Measurements from ENCODE around the gene LPXN. TPM values are rescaled to one million over a fixed set of nuclear protein-coding genes. Genes with fewer than 3 reads are reported as not detected.

The LPXN gene
- total RNA-seq, 1 experiment from 2014 or later, result 3.0 TPM

DNA sequence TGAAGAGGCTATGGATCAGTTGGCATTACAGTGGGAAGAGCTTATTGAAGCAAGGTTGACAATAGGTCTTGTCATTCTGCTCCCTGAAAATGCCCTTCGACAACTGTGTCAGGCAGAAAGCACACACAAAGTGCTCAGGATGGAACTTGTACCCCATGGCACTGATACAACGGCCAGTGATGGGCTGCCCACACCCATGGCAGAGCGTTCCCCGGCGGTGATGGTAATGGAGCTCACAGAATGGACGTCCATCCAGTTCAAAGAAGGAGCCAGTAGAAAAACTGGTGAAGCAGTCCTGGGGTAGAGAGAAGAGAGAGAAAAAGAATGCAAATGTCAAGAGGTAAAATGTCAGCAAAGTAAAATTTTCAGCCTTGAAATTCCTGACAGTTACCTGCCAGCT, 48.2 kb downstream of the LPXN start:
- no peak overlapping the region for H3K4me3 ChIP-seq (ENCODE audit: low read depth in 2 of 2, low read length in 2 of 2)
- no peaks in the 10 kb centered on the region for H3K27me3 ChIP-seq (ENCODE audit: control insufficient read depth, insufficient read depth, low read length)
- no peak overlapping the region for H3K27ac ChIP-seq (ENCODE audit: low read length)
- no peaks in the 10 kb centered on the region for H3K36me3 ChIP-seq (ENCODE audit: control insufficient read depth, insufficient read depth, low read length)
- peaks cover 3% of the 10 kb centered on the region for H3K4me1 ChIP-seq (ENCODE audit: control insufficient read depth, insufficient read depth, low read length)
- POLR2A ChIA-PET, result no interaction called here
- BruUV-seq (replicated peaks), result no TSS peak
- no peaks in the 10 kb centered on the region for H3K9me3 ChIP-seq (ENCODE audit: control insufficient read depth, insufficient read depth, low read depth, low read length)
- DNase-seq (ENCODE audit: low read depth, low spot score) (no peak), ATAC-seq (no peak)
- intact Hi-C loops (cut with micrococcal nuclease; ENCODE audit: unreplicated experiment), result loop anchor here (10.0 kb wide), 1 partner anchor 703 kb away; no protein-coding TSS in a partner anchor
- CTCF ChIA-PET, result no interaction called here
- TF ChIP-seq, protein P1, sequence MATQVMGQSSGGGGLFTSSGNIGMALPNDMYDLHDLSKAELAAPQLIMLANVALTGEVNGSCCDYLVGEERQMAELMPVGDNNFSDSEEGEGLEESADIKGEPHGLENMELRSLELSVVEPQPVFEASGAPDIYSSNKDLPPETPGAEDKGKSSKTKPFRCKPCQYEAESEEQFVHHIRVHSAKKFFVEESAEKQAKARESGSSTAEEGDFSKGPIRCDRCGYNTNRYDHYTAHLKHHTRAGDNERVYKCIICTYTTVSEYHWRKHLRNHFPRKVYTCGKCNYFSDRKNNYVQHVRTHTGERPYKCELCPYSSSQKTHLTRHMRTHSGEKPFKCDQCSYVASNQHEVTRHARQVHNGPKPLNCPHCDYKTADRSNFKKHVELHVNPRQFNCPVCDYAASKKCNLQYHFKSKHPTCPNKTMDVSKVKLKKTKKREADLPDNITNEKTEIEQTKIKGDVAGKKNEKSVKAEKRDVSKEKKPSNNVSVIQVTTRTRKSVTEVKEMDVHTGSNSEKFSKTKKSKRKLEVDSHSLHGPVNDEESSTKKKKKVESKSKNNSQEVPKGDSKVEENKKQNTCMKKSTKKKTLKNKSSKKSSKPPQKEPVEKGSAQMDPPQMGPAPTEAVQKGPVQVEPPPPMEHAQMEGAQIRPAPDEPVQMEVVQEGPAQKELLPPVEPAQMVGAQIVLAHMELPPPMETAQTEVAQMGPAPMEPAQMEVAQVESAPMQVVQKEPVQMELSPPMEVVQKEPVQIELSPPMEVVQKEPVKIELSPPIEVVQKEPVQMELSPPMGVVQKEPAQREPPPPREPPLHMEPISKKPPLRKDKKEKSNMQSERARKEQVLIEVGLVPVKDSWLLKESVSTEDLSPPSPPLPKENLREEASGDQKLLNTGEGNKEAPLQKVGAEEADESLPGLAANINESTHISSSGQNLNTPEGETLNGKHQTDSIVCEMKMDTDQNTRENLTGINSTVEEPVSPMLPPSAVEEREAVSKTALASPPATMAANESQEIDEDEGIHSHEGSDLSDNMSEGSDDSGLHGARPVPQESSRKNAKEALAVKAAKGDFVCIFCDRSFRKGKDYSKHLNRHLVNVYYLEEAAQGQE (IDR thresholded peaks at IDR 0.05; ENCODE audit: insufficient read depth in 1 of 2, low read depth in 2 of 2, low read length in 1 of 2), result no peak
- TF ChIP-seq SIN3A (IDR thresholded peaks at IDR 0.05; ENCODE audit: borderline replicate concordance, insufficient read depth, low read depth, low read length) (no peak), TCF7L2 (IDR thresholded peaks at IDR 0.05; ENCODE audit: low read depth, low read length) (no peak), POLR2AphosphoS5 (IDR thresholded peaks at IDR 0.05; ENCODE audit: low read depth, low read length) (no peak)
- TF ChIP-seq, protein P2, sequence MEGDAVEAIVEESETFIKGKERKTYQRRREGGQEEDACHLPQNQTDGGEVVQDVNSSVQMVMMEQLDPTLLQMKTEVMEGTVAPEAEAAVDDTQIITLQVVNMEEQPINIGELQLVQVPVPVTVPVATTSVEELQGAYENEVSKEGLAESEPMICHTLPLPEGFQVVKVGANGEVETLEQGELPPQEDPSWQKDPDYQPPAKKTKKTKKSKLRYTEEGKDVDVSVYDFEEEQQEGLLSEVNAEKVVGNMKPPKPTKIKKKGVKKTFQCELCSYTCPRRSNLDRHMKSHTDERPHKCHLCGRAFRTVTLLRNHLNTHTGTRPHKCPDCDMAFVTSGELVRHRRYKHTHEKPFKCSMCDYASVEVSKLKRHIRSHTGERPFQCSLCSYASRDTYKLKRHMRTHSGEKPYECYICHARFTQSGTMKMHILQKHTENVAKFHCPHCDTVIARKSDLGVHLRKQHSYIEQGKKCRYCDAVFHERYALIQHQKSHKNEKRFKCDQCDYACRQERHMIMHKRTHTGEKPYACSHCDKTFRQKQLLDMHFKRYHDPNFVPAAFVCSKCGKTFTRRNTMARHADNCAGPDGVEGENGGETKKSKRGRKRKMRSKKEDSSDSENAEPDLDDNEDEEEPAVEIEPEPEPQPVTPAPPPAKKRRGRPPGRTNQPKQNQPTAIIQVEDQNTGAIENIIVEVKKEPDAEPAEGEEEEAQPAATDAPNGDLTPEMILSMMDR (IDR thresholded peaks at IDR 0.05), result no peak
- in situ Hi-C loops (cut with HindIII; ENCODE audit: low pct_unique_long_range_greater_than_20kb, low sequenced_read_pairs), result no loop called here

DNA sequence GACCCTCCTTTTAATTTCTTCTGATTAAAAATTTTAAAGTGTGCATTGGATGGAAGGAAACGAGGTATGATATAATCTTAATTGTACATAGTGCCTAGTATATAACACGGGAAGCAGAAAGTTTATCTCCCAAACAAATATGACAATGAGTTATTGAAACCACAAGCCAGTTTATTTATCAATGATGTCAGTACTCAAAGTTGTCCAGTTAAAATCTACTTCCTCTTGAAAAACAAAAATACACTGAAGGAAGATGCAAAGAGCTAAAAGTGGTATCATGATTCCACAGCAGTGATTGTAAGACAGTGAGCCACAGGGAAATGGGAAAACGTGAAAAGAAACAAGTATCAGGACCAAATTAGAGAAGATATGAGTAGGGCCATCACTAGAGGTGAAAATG, 48.9 kb downstream of the LPXN start:
- Histone ChIP-seq H3K4me3 (ENCODE audit: low read depth in 2 of 2, low read length in 2 of 2) (no peak overlapping the region), H3K27me3 (ENCODE audit: control insufficient read depth, insufficient read depth, low read length) (no peaks in the 10 kb centered on the region), H3K4me1 (ENCODE audit: control insufficient read depth, insufficient read depth, low read length) (peaks cover 3% of the 10 kb centered on the region), H3K36me3 (ENCODE audit: control insufficient read depth, insufficient read depth, low read length) (no peaks in the 10 kb centered on the region), H3K9me3 (ENCODE audit: control insufficient read depth, insufficient read depth, low read depth, low read length) (no peaks in the 10 kb centered on the region), H3K27ac (ENCODE audit: low read length) (no peak overlapping the region)
- in situ Hi-C loops (cut with HindIII; ENCODE audit: low pct_unique_long_range_greater_than_20kb, low sequenced_read_pairs), result no loop called here
- no peak for DNase-seq (ENCODE audit: low read depth, low spot score)
- TF ChIP-seq SIN3A (IDR thresholded peaks at IDR 0.05; ENCODE audit: borderline replicate concordance, insufficient read depth, low read depth, low read length), result no peak
- no TSS peak for BruUV-seq (replicated peaks)
- no peak for ATAC-seq
- ChIA-PET CTCF (no interaction called here), POLR2A (no interaction called here)
- intact Hi-C loops (cut with micrococcal nuclease; ENCODE audit: unreplicated experiment), result loop anchor here (10.0 kb wide), 1 partner anchor 702 kb away; no protein-coding TSS in a partner anchor

DNA sequence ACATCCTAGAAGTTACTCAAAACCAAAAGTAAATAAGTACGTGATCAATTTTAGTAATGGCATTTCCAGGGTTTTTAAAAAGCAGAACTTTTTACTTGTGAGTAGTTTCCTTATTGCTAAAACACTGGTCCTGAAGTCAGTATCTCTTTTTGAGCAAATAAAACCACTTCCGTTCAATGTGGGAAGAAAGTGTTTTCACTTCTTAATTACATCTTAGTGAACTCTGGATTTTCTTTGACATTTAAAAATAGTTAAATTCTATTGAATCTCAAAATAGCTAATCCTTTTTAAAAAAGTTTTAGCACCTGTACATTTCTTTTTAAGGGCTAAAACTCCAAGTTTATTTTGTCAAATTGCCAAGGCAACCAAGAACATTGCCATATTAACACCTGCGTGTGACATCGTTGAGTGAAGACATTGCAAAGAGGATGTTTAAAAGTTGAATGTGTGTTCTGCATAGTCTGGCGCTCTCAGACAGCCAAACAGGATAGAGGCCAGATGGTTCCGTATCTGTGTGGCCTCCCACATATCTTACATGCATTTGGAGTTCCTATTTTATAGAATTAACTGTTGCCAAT, 50.5 kb downstream of the LPXN start:
- intact Hi-C loops (cut with micrococcal nuclease; ENCODE audit: unreplicated experiment), result loop anchor here (10.0 kb wide), 1 partner anchor 700 kb away; no protein-coding TSS in a partner anchor
- POLR2A ChIA-PET, result no interaction called here
- CTCF ChIA-PET, result no interaction called here

More for the DNA sequence above, 50.5 kb downstream of the LPXN start:
- no peaks in the 10 kb centered on the region for H3K36me3 ChIP-seq (ENCODE audit: control insufficient read depth, insufficient read depth, low read length)
- H3K9me3 ChIP-seq (ENCODE audit: control insufficient read depth, insufficient read depth, low read depth, low read length), result no peaks in the 10 kb centered on the region
- BruUV-seq (replicated peaks), result no TSS peak
- TF ChIP-seq POLR2AphosphoS5 (IDR thresholded peaks at IDR 0.05; ENCODE audit: low read depth, low read length), result no peak
- no peak for TF ChIP-seq TCF7L2 (IDR thresholded peaks at IDR 0.05; ENCODE audit: low read depth, low read length)
- TF ChIP-seq, protein P1 (IDR thresholded peaks at IDR 0.05; ENCODE audit: insufficient read depth in 1 of 2, low read depth in 2 of 2, low read length in 1 of 2), result no peak
- TF ChIP-seq, protein P2 (IDR thresholded peaks at IDR 0.05), result no peak
- no peak for TF ChIP-seq SIN3A (IDR thresholded peaks at IDR 0.05; ENCODE audit: borderline replicate concordance, insufficient read depth, low read depth, low read length)
- no peak overlapping the region for H3K27ac ChIP-seq (ENCODE audit: low read length)
- ATAC-seq, result no peak
- no peak overlapping the region for H3K4me3 ChIP-seq (ENCODE audit: low read depth in 2 of 2, low read length in 2 of 2)
- DNase-seq (ENCODE audit: low read depth, low spot score), result no peak
- peaks cover 3% of the 10 kb centered on the region for H3K4me1 ChIP-seq (ENCODE audit: control insufficient read depth, insufficient read depth, low read length)
- in situ Hi-C loops (cut with HindIII; ENCODE audit: low pct_unique_long_range_greater_than_20kb, low sequenced_read_pairs), result no loop called here
- peaks cover under 1% of the 10 kb centered on the region; the same call in 1 of the 2 replicates for H3K27me3 ChIP-seq (ENCODE audit: control insufficient read depth, insufficient read depth, low read length)

Data from Panc1 (cell line).